H1 (cell line): ENCODE data around the gene PIP5K1B. TPM values are rescaled to one million over a fixed set of nuclear protein-coding genes. Genes with fewer than 3 reads are reported as not detected.

Experiments
- CHD7 ChIP-seq: fragments of 300-600 bp; sonication (generic); IDR thresholded peaks from 2 replicates; pipeline ENCODE4 v1.7.1; 2012; ENCODE audit warnings: low read length, moderate library complexity, mild to moderate bottlenecking, inconsistent platforms; ENCODE audit not compliant: insufficient replicate concordance
- polyA plus RNA-seq, 7 experiments: library from polyadenylated mRNA; depleted of rRNA in 3 of 7; stranded (reverse) in 5 of 7; unstranded in 2 of 7; fragments of >200 nt in 5 of 7; fragments of 200-250 nt in 2 of 7; gene quantifications; 1 replicate in 5 of 7; 2 replicates in 1 of 7; 4 replicates in 1 of 7; pipeline versions ENCODE4 v1.2.1 to v1.2.3, GENCODE V29; 2011 to 2013; ENCODE audit warnings: missing spikeins in 2 of 7, mixed read lengths in 2 of 7
- total RNA-seq: library from RNA; stranded (reverse); fragmentation: NEBNext Ultra II Directional; extraction: Animal tissue kit (Norgen Biotek cat#: 25700); gene quantifications from 2 replicates; pipeline ENCODE4 v1.2.1, GENCODE V29; 2021

Gene PIP5K1B
- total and polyA plus RNA-seq, 2 of the 8 experiments (the other 6 are each of a cell fraction or from before 2014, with no cell fraction given) = 4.7 to 7.7 TPM

- no peak for TF ChIP-seq CHD7
Measured at GRCh38 chr9:68877219-68877618, 172.2 kb downstream of the PIP5K1B start (continued).
